Right atrium auricular region (tissue), 2 donors: ENCODE measurements around the gene CIT. TPM values are rescaled to one million over a fixed set of nuclear protein-coding genes. Genes with fewer than 3 reads are reported as not detected.

ENCODE experiments used
- DNase-seq: peaks from one replicate; pipeline ENCODE4 v3.0.0-alpha.2; 2019; ENCODE audit warnings: low spot score
- H3K27ac ChIP-seq, 2 donors: fragments of 200-600 bp; sonication (generic); 1 replicate in 1 of 2; 2 replicates in 1 of 2; pipeline ENCODE4 v1.5.1; 2016 to 2019
- H3K27me3 ChIP-seq, 2 donors: fragments of 200-600 bp; sonication (generic); one replicate each; pipeline versions ENCODE4 v1.5.1 to v1.6.0; 2017 to 2019
- H3K36me3 ChIP-seq: fragments of 200-600 bp; sonication (generic); one replicate; pipeline ENCODE4 v1.5.1; 2016
- H3K4me1 ChIP-seq, 2 donors: fragments of 200-600 bp; sonication (generic); one replicate each; pipeline versions ENCODE4 v1.5.1 to v1.6.0; 2017 to 2019
- H3K4me3 ChIP-seq, 2 donors: fragments of 200-600 bp; sonication (generic); 1 replicate in 1 of 2; 2 replicates in 1 of 2; pipeline ENCODE4 v1.5.1; 2017 to 2019; ENCODE audit warnings: mild to moderate bottlenecking in 1 of 2, moderate library complexity in 1 of 2
- H3K9me3 ChIP-seq, 2 donors: fragments of 200-600 bp; sonication (generic); one replicate each; pipeline ENCODE4 v1.5.1; 2019
- total RNA-seq, 2 donors: library from RNA; depleted of rRNA; stranded (reverse); fragments of >200 nt; gene quantifications; one replicate each; pipeline ENCODE4 v1.1.0, GENCODE V29; 2016
- TF ChIP-seq, protein P1 (sequence below), 2 donors: fragments of 200-600 bp; sonication (generic); IDR thresholded peaks; one replicate each; pipeline ENCODE4 v1.5.1; 2019; ENCODE audit warnings: antibody characterized with exemption in 2 of 2

The CIT gene
- total RNA-seq, 2 donors from 2014 or later = 0.79 to 1.2 TPM

DNA sequence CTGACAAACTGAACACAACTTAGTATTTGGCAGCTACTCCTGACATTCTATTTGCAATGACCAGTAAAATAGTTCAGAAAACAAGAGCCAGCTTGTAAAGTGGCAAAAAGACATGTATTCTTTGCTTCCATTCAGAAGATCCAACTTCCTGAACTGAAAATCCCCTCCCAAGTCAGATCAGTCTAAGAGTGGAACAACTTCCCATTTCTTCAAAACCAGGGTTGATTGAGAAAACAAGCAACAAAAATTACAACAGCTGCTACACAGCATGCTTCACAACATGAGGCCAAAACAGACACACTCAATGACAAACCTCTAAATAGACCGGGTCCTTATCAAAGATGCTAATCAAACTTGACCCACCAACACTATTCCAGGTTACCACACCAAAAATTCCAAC is 40.3 kb downstream of the CIT start:
- Histone ChIP-seq H3K27ac (no peak overlapping the region), H3K4me3 (no peak overlapping the region), H3K9me3 (peaks cover 0 to 7% of the 10 kb centered on the region in 2 donors), H3K36me3 (no peaks in the 10 kb centered on the region), H3K27me3 (no peaks in the 10 kb centered on the region), H3K4me1 (no peaks in the 10 kb centered on the region)
- DNase-seq = no peak
- TF ChIP-seq, protein P1, sequence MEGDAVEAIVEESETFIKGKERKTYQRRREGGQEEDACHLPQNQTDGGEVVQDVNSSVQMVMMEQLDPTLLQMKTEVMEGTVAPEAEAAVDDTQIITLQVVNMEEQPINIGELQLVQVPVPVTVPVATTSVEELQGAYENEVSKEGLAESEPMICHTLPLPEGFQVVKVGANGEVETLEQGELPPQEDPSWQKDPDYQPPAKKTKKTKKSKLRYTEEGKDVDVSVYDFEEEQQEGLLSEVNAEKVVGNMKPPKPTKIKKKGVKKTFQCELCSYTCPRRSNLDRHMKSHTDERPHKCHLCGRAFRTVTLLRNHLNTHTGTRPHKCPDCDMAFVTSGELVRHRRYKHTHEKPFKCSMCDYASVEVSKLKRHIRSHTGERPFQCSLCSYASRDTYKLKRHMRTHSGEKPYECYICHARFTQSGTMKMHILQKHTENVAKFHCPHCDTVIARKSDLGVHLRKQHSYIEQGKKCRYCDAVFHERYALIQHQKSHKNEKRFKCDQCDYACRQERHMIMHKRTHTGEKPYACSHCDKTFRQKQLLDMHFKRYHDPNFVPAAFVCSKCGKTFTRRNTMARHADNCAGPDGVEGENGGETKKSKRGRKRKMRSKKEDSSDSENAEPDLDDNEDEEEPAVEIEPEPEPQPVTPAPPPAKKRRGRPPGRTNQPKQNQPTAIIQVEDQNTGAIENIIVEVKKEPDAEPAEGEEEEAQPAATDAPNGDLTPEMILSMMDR (IDR thresholded peaks at IDR 0.05) = no peak

DNA sequence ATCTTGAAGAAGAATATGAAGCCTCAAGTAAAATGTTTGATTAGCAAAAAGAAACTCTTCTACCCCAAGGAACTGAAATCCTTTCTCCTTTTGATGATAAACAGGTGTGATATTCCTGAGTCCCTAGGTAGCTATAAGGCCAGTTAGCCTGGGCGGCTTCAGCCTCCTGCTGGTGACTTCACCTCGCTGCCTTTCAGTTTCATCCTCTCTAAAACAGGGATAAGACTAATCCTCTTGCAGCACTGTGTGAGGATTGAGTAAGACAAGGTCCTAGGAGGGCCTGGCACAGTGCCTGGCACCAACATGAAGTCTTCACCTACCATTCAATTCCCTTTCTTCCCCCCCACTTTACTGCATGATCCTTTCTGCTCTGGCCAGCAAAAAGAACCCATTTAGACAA is 42.1 kb downstream of the CIT start:
- no peaks in the 10 kb centered on the region for H3K36me3 ChIP-seq
- TF ChIP-seq, protein P1 (IDR thresholded peaks at IDR 0.05) = no peak
- H3K27me3 ChIP-seq = no peaks in the 10 kb centered on the region
- H3K4me3 ChIP-seq = no peak overlapping the region
- no peak overlapping the region for H3K27ac ChIP-seq
- H3K9me3 ChIP-seq = no peaks in the 10 kb centered on the region
- H3K4me1 ChIP-seq = no peaks in the 10 kb centered on the region
- DNase-seq = no peak

DNA sequence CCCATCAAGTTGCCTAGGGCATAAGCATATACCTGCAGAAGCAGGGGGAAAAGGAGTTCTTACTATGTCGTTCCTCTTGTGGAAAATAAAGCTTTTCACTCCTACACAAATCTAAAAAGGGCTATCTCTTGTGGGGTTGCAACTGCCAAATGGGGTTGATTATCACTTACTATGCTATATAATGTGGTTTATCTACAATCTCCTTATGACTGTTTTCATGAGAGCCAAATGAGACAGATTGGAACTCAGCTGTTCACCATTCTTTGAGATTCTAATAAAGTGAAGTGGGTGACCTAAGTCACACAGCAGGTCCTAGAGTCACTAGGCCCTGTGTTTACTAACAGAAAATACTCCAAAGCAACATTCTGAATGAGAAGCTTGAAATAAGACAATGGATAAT is 47.7 kb downstream of the CIT start:
- H3K4me3 ChIP-seq = no peak overlapping the region
- DNase-seq = no peak
- no peaks in the 10 kb centered on the region for H3K27me3 ChIP-seq
- no peaks in the 10 kb centered on the region for H3K4me1 ChIP-seq
- TF ChIP-seq, protein P1 (IDR thresholded peaks at IDR 0.05) = no peak
- no peak overlapping the region for H3K27ac ChIP-seq
- no peaks in the 10 kb centered on the region for H3K9me3 ChIP-seq
- H3K36me3 ChIP-seq = no peaks in the 10 kb centered on the region

DNA sequence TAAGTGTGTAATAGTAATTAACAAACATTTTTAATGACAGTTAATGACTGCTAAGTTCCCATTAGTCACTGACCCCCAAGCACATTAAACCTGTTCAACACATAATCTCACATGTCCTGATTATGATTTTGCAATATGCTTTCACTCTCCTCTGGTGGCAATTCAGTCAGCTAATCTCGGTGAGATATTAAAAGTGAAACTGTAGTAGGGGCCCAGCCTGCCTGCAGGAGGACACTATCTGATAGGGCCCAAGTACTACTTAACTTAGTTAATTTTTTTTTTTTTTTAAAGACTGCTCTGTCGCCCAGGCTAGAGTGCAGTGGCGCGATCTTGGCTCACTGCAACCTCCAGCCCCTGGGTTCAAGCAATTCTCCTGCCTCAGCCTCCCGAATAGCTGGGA is 48.8 kb downstream of the CIT start:
- H3K4me3 ChIP-seq = no peak overlapping the region
- H3K27ac ChIP-seq = no peak overlapping the region
- TF ChIP-seq, protein P1 (IDR thresholded peaks at IDR 0.05) = no peak
- no peaks in the 10 kb centered on the region for H3K27me3 ChIP-seq
- no peak for DNase-seq
- no peaks in the 10 kb centered on the region for H3K9me3 ChIP-seq
- no peaks in the 10 kb centered on the region for H3K36me3 ChIP-seq
- H3K4me1 ChIP-seq = no peaks in the 10 kb centered on the region

DNA sequence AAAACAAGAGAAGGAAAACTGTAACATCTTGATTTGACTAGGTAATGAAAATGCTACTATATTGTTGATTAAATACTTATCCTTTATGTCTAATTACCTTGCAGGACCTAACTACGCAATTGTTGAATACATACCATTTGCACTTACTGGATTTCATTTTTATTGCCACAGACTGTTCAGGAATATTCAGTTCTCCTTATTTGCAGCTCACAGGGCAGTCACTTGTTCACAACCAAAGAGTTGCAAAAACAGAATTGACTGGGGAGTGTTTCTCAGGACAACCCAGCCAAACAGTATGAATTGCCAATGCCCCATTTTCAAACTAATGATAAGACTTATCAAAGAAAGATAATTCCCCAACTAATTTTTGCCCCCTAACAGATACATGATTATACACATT is 49.4 kb downstream of the CIT start:
- TF ChIP-seq, protein P1 (IDR thresholded peaks at IDR 0.05) = no peak
- no peaks in the 10 kb centered on the region for H3K9me3 ChIP-seq
- no peaks in the 10 kb centered on the region for H3K27me3 ChIP-seq

DNA sequence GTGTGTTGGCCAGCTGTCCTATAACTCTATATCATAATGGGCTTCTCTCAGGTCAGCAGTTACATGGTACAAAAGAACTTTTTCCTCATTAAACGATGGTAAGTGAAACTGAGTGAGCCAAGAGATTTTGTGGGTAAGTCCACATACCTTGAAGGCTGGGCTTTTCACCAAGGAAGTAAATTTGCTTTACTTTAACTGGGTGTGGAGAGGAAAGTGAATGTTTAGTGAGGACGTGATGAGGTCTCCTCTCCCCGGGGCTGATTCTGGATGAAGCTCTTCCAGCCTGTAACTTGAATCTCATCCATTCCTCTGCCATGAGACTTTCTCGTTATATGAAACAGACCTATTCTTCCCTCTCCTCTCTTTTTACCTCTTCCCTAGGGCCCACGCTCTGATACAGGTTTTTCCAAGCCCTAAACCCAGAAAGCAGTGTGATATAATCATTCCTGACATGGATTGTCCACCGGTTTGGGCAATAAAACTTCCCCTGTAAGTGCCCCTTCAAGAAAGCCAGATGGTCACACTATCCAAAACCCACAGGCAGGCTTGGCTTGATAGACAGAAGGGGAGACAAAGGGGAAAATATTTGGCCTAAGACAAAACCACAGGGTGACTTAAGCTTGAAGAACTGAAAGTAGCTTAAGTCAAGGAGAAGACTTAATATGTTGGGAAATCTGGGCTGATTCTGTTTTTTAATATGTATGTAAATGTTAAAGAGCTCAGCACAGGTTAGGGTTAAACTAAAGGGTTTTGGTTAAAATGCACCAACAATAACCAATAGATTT is 50.3 kb downstream of the CIT start:
- Histone ChIP-seq H3K36me3 (no peaks in the 10 kb centered on the region), H3K27ac (no peak overlapping the region), H3K4me3 (no peak overlapping the region), H3K27me3 (no peaks in the 10 kb centered on the region), H3K4me1 (no peaks in the 10 kb centered on the region), H3K9me3 (no peaks in the 10 kb centered on the region)
- no peak for DNase-seq
- TF ChIP-seq, protein P1 (IDR thresholded peaks at IDR 0.05) = no peak

More for the DNA sequence above, 49.4 kb downstream of the CIT start:
- Histone ChIP-seq H3K4me1 (no peaks in the 10 kb centered on the region), H3K27ac (no peak overlapping the region), H3K36me3 (no peaks in the 10 kb centered on the region), H3K4me3 (no peak overlapping the region)
- no peak for DNase-seq
